CD4-positive, alpha-beta T cell treated with Interleukin-17A for 1 hour (primary cell): Measurements from ENCODE around the gene UBAP2L.
"Not testable (repeated sequence)": the region's sequence is repeated elsewhere in the genome, so short reads cannot be mapped to it uniquely, and the experiment has no call there.

ENCODE experiments used
- DNase-seq: peaks from one replicate; pipeline ENCODE4 v3.0.0-alpha.2; 2020

UBAP2L gene

GRCh38 chr1:154220071-154220969 lies at the start of gene UBAP2L:
Gene UBAP2L (plus strand): TSS chr1:154220955. CDS start chr1:154225124, 4,169 bp downstream.
- peak; percentile 98 for DNase-seq

GRCh38 chr1:154171223-154171583 lies 49.6 kb upstream of the UBAP2L start:
- no peak for DNase-seq

- DNase-seq, result no peak
Measured at GRCh38 chr1:154171880-154172279, 48.9 kb upstream of the UBAP2L start.

- no peak for DNase-seq
Measured at GRCh38 chr1:154174654-154175053, 46.1 kb upstream of the UBAP2L start.

GRCh38 chr1:154176337-154176736 lies 44.4 kb upstream of the UBAP2L start:
- no peak for DNase-seq

- DNase-seq, result no peak
Measured at GRCh38 chr1:154178013-154178412, 42.7 kb upstream of the UBAP2L start.

GRCh38 chr1:154178911-154179811 lies 41.6 kb upstream of the UBAP2L start:
- no peak for DNase-seq

- DNase-seq, result peak; percentile 19
Measured at GRCh38 chr1:154179946-154180687, 40.6 kb upstream of the UBAP2L start.

- DNase-seq, result no peak
Measured at GRCh38 chr1:154181944-154182343, 38.8 kb upstream of the UBAP2L start.

GRCh38 chr1:154182344-154183045 lies 38.3 kb upstream of the UBAP2L start:
- DNase-seq, result peak; percentile 82

- peak; percentile 93 for DNase-seq
Measured at GRCh38 chr1:154183046-154183915, 37.5 kb upstream of the UBAP2L start.

GRCh38 chr1:154186177-154186576 lies 34.6 kb upstream of the UBAP2L start:
- DNase-seq, result peak; percentile 80

- DNase-seq, result no peak
Measured at GRCh38 chr1:154186852-154187501, 33.8 kb upstream of the UBAP2L start.

- DNase-seq, result no peak
Measured at GRCh38 chr1:154190550-154190949, 30.2 kb upstream of the UBAP2L start.

GRCh38 chr1:154191990-154192461 lies 28.7 kb upstream of the UBAP2L start, which contains the start of gene TPM3:
Gene TPM3 (minus strand): TSS chr1:154192100. CDS start chr1:154192018, 82 bp downstream.
- no peak for DNase-seq

- DNase-seq, result no peak
Measured at GRCh38 chr1:154192476-154192875, 28.3 kb upstream of the UBAP2L start.

- no peak for DNase-seq
Measured at GRCh38 chr1:154193821-154194220, 26.9 kb upstream of the UBAP2L start.

- peak; percentile 76 for DNase-seq
Measured at GRCh38 chr1:154198756-154199562, 21.8 kb upstream of the UBAP2L start.

GRCh38 chr1:154199563-154199879 lies 21.2 kb upstream of the UBAP2L start:
- no peak for DNase-seq

- not testable (repeated sequence) for DNase-seq
Measured at GRCh38 chr1:154205778-154206177, 15.0 kb upstream of the UBAP2L start.
